HG03135 (cell line): ENCODE data around the gene BDP1.
"Not testable (repeated sequence)": the region's sequence is repeated elsewhere in the genome, so short reads cannot be mapped to it uniquely, and the experiment has no call there.

ENCODE experiments used
- ATAC-seq: cut with Tn5 transposase; IDR thresholded peaks from one replicate; pipeline ENCODE4 v1.9.1; 2021; ENCODE audit warnings: mild to moderate bottlenecking, moderate library complexity; ENCODE audit not compliant: unreplicated experiment

The BDP1 gene

DNA sequence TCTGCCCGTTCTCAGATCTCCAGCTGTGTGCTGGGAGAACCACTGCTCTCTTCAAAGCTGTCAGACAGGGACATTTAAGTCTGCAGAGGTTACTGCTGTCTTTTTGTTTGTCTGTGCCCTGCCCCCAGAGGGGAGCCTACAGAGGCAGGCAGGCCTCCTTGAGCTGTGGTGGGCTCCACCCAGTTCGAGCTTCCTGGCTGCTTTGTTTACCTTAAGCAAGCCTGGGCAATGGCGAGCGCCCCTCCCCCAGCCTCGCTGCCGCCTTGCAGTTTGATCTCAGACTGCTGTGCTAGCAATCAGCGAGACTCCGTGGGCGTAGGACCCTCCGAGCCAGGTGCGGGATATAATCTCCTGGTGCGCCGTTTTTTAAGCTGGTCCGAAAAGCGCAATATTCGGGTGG is 154.5 kb downstream of the BDP1 start:
- ATAC-seq = not testable (repeated sequence)

DNA sequence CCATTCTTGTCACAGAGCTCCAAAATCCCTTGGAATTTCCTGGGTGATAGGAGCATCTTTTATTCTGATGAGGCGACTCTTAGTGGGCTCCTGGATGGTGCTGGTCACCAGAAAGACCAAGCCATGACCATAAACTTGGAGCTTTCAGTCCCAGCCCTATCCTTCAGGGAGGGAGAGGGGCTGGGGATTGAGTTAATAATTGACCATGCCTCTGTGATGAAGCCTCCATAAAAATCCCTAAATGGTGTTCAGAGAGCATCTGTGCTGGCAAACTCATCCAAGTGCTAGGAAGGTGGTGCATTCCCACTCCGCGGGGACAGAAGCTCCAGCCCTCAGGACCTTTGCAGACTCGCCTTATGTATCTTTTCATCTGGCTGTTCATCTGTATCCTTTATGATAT is 160.4 kb downstream of the BDP1 start:
- no peak for ATAC-seq
